Keratinocyte (primary cell): ENCODE results near the gene DGKI.

Source experiments
- CTCF ChIP-seq, 3 experiments: IDR thresholded peaks in 1 of 3; conservative IDR thresholded peaks in 1 of 3; optimal IDR thresholded peaks in 1 of 3; 2 replicates in 2 of 3; 3 replicates in 1 of 3; pipeline versions ENCODE3 to v1.5.1; 2011; ENCODE audit warnings: low read length in 3 of 3, mild to moderate bottlenecking in 3 of 3, moderate library complexity in 2 of 3, control low read depth in 1 of 3, inconsistent platforms in 1 of 3; ENCODE audit not compliant: insufficient read depth in 2 of 3; ENCODE audit errors: extremely low read depth in 1 of 3
- EZH2 ChIP-seq: IDR thresholded peaks from one replicate; pipeline ENCODE4 v1.6.1; 2012; ENCODE audit warnings: inconsistent platforms, mild to moderate bottlenecking, low read length, moderate library complexity

GRCh38 chr7:137687556-137688265 lies 159.1 kb downstream of the DGKI start:
- TF ChIP-seq CTCF (optimal IDR thresholded peaks at IDR 0.05 in 1 of 3, IDR thresholded peaks at IDR 0.05 in 1 of 3, conservative IDR thresholded peaks at IDR 0.05 in 1 of 3; ENCODE audit: extremely low read depth in 1 of 3, insufficient read depth in 2 of 3, low read length in 3 of 3) (no peak), EZH2 (no peak)
